Heart left ventricle (tissue), 16 donors: ENCODE measurements around the gene APLP1. TPM values are rescaled to one million over a fixed set of nuclear protein-coding genes. Genes with fewer than 3 reads are reported as not detected.

Source experiments
- ATAC-seq, 4 donors: fragments of 200-7000 bp; cut with Tn5 transposase; one replicate each; pipeline ENCODE4 v1.9.1; 2020 to 2022; ENCODE audit warnings: moderate library complexity in 4 of 4, mild to moderate bottlenecking in 3 of 4, moderate number of reproducible peaks in 1 of 4
- DNase-seq, 5 donors: peaks; one replicate each; pipeline ENCODE4 v3.0.0-alpha.2; 2020
- H3K27ac ChIP-seq, 12 donors: fragments of 200-600 bp; sonication (generic) in 4 of 12; one replicate each; pipeline versions ENCODE4 v1.5.0 to v1.8.0; 2016 to 2022; ENCODE audit warnings: mild to moderate bottlenecking in 2 of 12
- H3K27me3 ChIP-seq, 9 donors: fragments of 200-600 bp; sonication (generic) in 2 of 9; one replicate each; pipeline versions ENCODE4 v1.5.1 to v1.8.0; 2016 to 2022; ENCODE audit warnings: mild to moderate bottlenecking in 3 of 9
- H3K36me3 ChIP-seq, 9 donors: fragments of 200-600 bp; sonication (generic) in 2 of 9; one replicate each; pipeline versions ENCODE4 v1.5.0 to v1.8.0; 2018 to 2022; ENCODE audit warnings: mild to moderate bottlenecking in 2 of 9
- H3K4me1 ChIP-seq, 12 donors: fragments of 200-600 bp; sonication (generic) in 4 of 12; one replicate each; pipeline versions ENCODE4 v1.5.0 to v1.8.0; 2016 to 2022; ENCODE audit warnings: mild to moderate bottlenecking in 3 of 12
- H3K4me3 ChIP-seq, 12 donors: fragments of 200-600 bp; sonication (generic) in 4 of 12; one replicate each; pipeline versions ENCODE4 v1.5.0 to v1.8.0; 2017 to 2022; ENCODE audit warnings: mild to moderate bottlenecking in 9 of 12, moderate library complexity in 4 of 12
- H3K9me3 ChIP-seq, 12 donors: fragments of 200-600 bp; sonication (generic) in 4 of 12; one replicate each; pipeline versions ENCODE4 v1.5.0 to v1.8.0; 2016 to 2022; ENCODE audit warnings: mild to moderate bottlenecking in 1 of 12
- POLR2A ChIP-seq, 2 donors: fragments of 450-650 bp; IDR thresholded peaks; one replicate each; pipeline ENCODE4 v1.6.1; 2017; ENCODE audit warnings: antibody characterized with exemption in 2 of 2, mild to moderate bottlenecking in 2 of 2, moderate library complexity in 2 of 2
- WGBS, 4 donors: extraction: QIAGEN DNeasy Blood & Tissue Kit in 2 of 4; methylation state at CpG; one replicate each; pipeline versions ENCODE4 v1.1.5 to v1.1.7; 2013 to 2018; 5-methylcytosine and 5-hydroxymethylcytosine counted together
- intact Hi-C, 10 donors: fragments of 100-400 bp; cut with DNase I; formaldehyde crosslinking; loops; one replicate each; pipeline versions ENCODE4 v1.11.1 to v1.14.2; 2022
- polyA plus RNA-seq, 2 donors: library from polyadenylated mRNA; stranded (reverse); fragments of 200-250 nt; gene quantifications; one replicate each; pipeline ENCODE4 v1.2.3, GENCODE V29; 2013
- total RNA-seq, 9 donors: library from RNA; depleted of rRNA in 2 of 9; stranded (reverse); fragments of >200 nt in 2 of 9; fragmentation: NEBNext Ultra II Directional in 3 of 9; extraction: Animal tissue kit (Norgen Biotek cat#: 25700) in 3 of 9; gene quantifications; one replicate each; pipeline versions ENCODE4 v1.1.0 to v1.2.4, GENCODE V29; 2016 to 2023
- TF ChIP-seq, protein P1 (sequence below), 12 donors: fragments of 200-600 bp; sonication (generic) in 4 of 12; IDR thresholded peaks; one replicate each; pipeline versions ENCODE4 v1.5.0 to v1.8.0; 2018 to 2022; ENCODE audit warnings: antibody characterized with exemption in 12 of 12, mild to moderate bottlenecking in 5 of 12
- donor health status: ischemic (EF 13 %, LVEDD 7.1; RV severe dilation, severe dysfunction).
- donor health status: healthy with polysubstance abuse.
- donor health status: DM: no; HTN: yes; CAD: no.
- donor health status: DM: no; HTN: no; CAD: no.
- donor health status: ischemic (EF 25% LVEDD 6.9; RV normal size, moderate dysfunction).
- donor health status: ischemic (EF 25% LVEDD 5.7; RV mildly dilated, moderate dysfunction).
- donor health status: healthy.
- donor health status: DM: yes; HTN: yes; CAD: no.
- donor health status: ischemic (EF 35%, LVEDD 5.7; RV mildly dilated, moderate dysfunction).
- donor health status: nonischemic (EF 11% LVEDD 7.7; RV severe dilation, severe dysfunction).
- donor health status: DM: yes; HTN: yes; CAD: no.
- donor health status: PGD.
- donor health status: ischemic (EF 29% LVEDD 5.4; RV normal size, mild dysfunction).
- donor health status: nonischemic (EF 23%, LVEDD 6.1; RV moderate dilation, normal function).

The APLP1 gene
- total and polyA plus RNA-seq, 11 donors, result 2.1 to 44.3 (median 24.9) TPM

DNA sequence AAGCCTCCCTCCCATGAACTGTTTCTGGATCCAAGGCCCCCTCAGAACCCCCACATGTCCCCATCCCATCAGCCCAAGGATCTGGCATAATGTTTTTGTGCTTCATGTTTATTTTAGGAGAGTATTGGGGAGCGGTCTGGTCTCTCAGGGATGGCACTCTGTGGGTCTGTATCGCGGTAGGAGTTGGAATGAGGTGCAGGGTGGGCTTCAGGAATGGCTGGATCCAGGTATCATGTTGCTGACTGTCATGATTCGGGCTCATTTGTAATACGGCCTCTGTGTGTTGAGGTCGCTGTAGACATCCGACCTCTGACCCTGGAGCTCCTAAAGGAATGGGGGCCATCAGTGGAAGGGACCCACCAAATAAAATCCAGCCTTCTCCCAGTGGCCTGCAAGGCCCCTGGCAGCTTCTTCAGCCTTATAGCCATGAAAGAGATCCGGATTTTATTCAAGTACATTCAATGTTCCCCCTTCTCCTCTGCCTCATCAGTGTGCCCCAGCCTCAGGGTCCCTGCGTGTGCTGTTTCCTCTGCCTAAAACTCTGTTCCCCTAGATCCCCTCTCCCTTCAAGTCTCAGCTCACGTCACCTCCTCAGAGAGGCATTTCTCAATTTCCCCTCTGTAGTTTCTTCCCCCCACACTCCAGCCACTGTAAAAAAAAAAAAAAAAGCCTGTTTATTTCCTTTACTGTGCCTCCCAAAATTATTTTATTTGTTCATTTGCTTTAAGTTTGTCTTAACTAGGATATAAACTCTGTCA, 36.1 kb downstream of the APLP1 start:
- Histone ChIP-seq H3K27ac (peak overlapping the region in 7 of 12 donors; percentile 17 to 88 (median 56)), H3K4me3 (peak overlapping the region in 1 of 12 donors; percentile 69), H3K9me3 (no peaks in the 10 kb centered on the region), H3K36me3 (peaks cover 0 to 4% (median 0%) of the 10 kb centered on the region in 9 donors), H3K4me1 (peaks cover 0 to 61% (median 0%) of the 10 kb centered on the region in 12 donors), H3K27me3 (peaks cover 0 to 4% (median 0%) of the 10 kb centered on the region in 9 donors)
- 86 to 91% (median 88%) methylated on average over 10 of the region's 10 CpGs for WGBS, 4 donors
- no peak for TF ChIP-seq POLR2A (IDR thresholded peaks at IDR 0.05)
- TF ChIP-seq, protein P1, sequence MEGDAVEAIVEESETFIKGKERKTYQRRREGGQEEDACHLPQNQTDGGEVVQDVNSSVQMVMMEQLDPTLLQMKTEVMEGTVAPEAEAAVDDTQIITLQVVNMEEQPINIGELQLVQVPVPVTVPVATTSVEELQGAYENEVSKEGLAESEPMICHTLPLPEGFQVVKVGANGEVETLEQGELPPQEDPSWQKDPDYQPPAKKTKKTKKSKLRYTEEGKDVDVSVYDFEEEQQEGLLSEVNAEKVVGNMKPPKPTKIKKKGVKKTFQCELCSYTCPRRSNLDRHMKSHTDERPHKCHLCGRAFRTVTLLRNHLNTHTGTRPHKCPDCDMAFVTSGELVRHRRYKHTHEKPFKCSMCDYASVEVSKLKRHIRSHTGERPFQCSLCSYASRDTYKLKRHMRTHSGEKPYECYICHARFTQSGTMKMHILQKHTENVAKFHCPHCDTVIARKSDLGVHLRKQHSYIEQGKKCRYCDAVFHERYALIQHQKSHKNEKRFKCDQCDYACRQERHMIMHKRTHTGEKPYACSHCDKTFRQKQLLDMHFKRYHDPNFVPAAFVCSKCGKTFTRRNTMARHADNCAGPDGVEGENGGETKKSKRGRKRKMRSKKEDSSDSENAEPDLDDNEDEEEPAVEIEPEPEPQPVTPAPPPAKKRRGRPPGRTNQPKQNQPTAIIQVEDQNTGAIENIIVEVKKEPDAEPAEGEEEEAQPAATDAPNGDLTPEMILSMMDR (IDR thresholded peaks at IDR 0.05), result no peak
- ATAC-seq (peak in 1 of 4 donors; percentile 10), DNase-seq (no peak)
- intact Hi-C loops, result no loop called here

DNA sequence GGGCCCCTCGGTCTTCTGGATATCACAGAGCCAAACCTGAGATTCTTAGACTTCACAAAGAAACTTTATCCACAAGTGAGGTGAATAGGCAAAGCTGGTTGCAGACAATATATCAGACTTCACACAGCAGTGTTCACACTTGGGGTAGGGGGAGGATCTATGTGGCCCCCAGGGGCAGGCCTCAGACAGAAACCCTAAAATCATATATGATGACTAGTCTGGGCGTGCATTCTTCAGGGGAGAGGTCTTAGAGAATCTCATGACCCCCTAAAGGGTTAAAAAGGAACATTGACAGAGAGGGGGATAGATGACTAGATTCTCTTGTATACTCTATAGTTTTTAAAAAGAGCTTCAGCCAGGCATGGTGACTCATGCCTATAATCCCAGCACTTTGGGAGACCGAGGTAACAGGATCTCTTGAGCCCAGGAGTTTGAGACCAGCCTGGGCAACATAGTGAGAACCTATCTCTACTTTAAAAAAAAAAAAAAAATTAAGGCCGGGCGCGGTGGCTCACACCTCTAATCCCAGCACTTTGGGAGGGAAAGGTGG, 36.9 kb downstream of the APLP1 start:
- Histone ChIP-seq H3K9me3 (no peaks in the 10 kb centered on the region), H3K4me3 (peak overlapping the region in 1 of 12 donors; percentile 69), H3K27me3 (peaks cover 0 to 6% (median 0%) of the 10 kb centered on the region in 9 donors), H3K36me3 (peaks cover 0 to 4% (median 0%) of the 10 kb centered on the region in 9 donors), H3K27ac (peak overlapping the region in 7 of 12 donors; percentile 3 to 88 (median 46)), H3K4me1 (peaks cover 0 to 61% (median 0%) of the 10 kb centered on the region in 12 donors)
- TF ChIP-seq, protein P1 (IDR thresholded peaks at IDR 0.05), result no peak
- TF ChIP-seq POLR2A (IDR thresholded peaks at IDR 0.05), result no peak
- DNase-seq, result no peak
- intact Hi-C loops, result no loop called here
- WGBS, 4 donors, result 70 to 73% (median 72%) methylated on average over 6 of the region's 6 CpGs
- no peak for ATAC-seq

DNA sequence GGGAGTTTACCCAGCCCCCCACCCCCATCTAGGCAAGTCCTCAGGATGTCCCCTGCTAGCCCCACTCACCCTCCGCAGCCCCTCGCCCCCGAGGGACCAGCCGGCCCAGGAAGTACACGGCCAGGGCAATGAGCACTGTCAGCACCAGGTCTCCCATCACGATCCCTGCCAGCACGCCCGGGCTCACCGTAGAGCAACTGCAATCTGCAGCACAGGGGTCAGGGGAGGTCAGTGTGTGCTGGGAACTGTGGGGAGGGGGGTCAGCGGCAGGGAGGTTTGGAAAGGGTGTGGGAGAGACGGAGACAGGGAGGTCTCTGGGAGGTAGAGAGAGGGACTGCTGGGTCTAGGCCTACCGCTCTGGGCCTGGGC, 39.0 kb downstream of the APLP1 start:
- peak overlapping the region in 10 of 12 donors; percentile 12 to 69 (median 42) for H3K4me3 ChIP-seq
- H3K36me3 ChIP-seq, result peaks cover 0 to 4% (median 0%) of the 10 kb centered on the region in 9 donors
- no peaks in the 10 kb centered on the region for H3K9me3 ChIP-seq
- peaks cover 0 to 6% (median 0%) of the 10 kb centered on the region in 9 donors for H3K27me3 ChIP-seq
- H3K4me1 ChIP-seq, result peaks cover 0 to 61% (median 0%) of the 10 kb centered on the region in 12 donors
- no peak for TF ChIP-seq POLR2A (IDR thresholded peaks at IDR 0.05)
- TF ChIP-seq, protein P1 (IDR thresholded peaks at IDR 0.05), result no peak
- intact Hi-C loops, result no loop called here
- ATAC-seq (no peak), DNase-seq (no peak)
- H3K27ac ChIP-seq, result peak overlapping the region in 7 of 12 donors; percentile 14 to 88 (median 57)
- WGBS, 4 donors, result 34 to 42% (median 35%) methylated on average over 11 to 12 of the region's 12 CpGs

DNA sequence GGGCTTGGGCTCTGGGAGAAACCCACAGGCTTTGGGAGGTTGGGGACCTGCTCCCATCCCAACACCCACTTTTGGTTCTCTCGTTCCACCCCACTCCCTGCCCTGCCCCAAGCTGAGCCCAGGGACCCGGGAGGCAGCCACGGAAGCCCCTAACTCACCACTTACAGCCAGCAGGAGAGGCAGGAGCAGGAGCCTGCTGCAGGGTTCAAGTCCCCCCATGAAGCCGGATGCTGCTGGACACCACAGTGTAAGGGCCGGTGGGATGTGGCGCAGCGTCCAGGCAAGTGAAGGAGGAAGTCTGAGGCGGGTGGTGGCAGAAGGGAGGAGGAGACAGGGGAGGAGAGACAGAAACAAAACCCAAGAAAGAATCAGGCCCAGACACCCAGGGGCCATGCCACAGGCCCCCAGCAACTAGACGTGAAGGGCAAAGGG, 39.7 kb downstream of the APLP1 start, which contains the start of gene TYROBP:
Gene TYROBP (minus strand): TSS at position 286 of the 432 bp plus-strand sequence. CDS start 67 bp downstream, at position 219.
- H3K27ac ChIP-seq, result peak within 1 kb of the TSS in 10 of 12 donors; percentile 7 to 88 (median 42)
- intact Hi-C loops, result no loop called here
- DNase-seq (peak in 4 of 5 donors; percentile 50 to 81 (median 58)), ATAC-seq (peak in 3 of 4 donors; percentile 47 to 57 (median 53))
- H3K4me3 ChIP-seq, result peak within 1 kb of the TSS in 10 of 12 donors; percentile 12 to 69 (median 42)
- H3K36me3 ChIP-seq, result peaks cover 0 to 4% (median 0%) of the 10 kb centered on the region in 9 donors
- no peaks in the 10 kb centered on the region for H3K9me3 ChIP-seq
- WGBS, 4 donors, result 56 to 72% (median 63%) methylated on average over 9 of the region's 9 CpGs
- peaks cover 0 to 6% (median 0%) of the 10 kb centered on the region in 9 donors for H3K27me3 ChIP-seq
- H3K4me1 ChIP-seq, result peaks cover 0 to 60% (median 0%) of the 10 kb centered on the region in 12 donors
- no peak for TF ChIP-seq POLR2A (IDR thresholded peaks at IDR 0.05)
- TF ChIP-seq, protein P1 (IDR thresholded peaks at IDR 0.05), result no peak
